Tibial artery (tissue), 4 donors: ENCODE data around the gene SPG21.

ENCODE experiments used
- DNase-seq, 2 donors: peaks; one replicate each; pipeline ENCODE4 v3.0.0-alpha.2; 2019
- H3K27ac ChIP-seq, 2 donors: fragments of 200-600 bp; sonication (generic) in 1 of 2; 1 replicate in 1 of 2; 2 replicates in 1 of 2; pipeline ENCODE4 v1.5.1; 2018 to 2019; ENCODE audit warnings: mild to moderate bottlenecking in 1 of 2
- H3K27me3 ChIP-seq, 2 donors: fragments of 200-600 bp; sonication (generic) in 1 of 2; one replicate each; pipeline versions ENCODE4 v1.5.1 to v1.6.0; 2016 to 2019
- H3K36me3 ChIP-seq, 3 donors: fragments of 200-600 bp; sonication (generic) in 2 of 3; one replicate each; pipeline ENCODE4 v1.5.1; 2016 to 2019; ENCODE audit warnings: mild to moderate bottlenecking in 2 of 3
- H3K4me1 ChIP-seq, 4 donors: fragments of 200-600 bp; sonication (generic) in 2 of 4; 1 replicate in 3 of 4; 2 replicates in 1 of 4; pipeline ENCODE4 v1.5.1; 2016 to 2019
- H3K4me3 ChIP-seq, 2 donors: fragments of 200-600 bp; sonication (generic) in 1 of 2; 1 replicate in 1 of 2; 2 replicates in 1 of 2; pipeline ENCODE4 v1.5.1; 2018 to 2019; ENCODE audit warnings: mild to moderate bottlenecking in 2 of 2
- H3K9me3 ChIP-seq, 3 donors: fragments of 200-600 bp; sonication (generic) in 1 of 3; one replicate each; pipeline ENCODE4 v1.5.1; 2016 to 2019
- CTCF ChIP-seq, 2 experiments: fragments of 200-600 bp in 1 of 2; fragments of 450-650 bp in 1 of 2; IDR thresholded peaks; one replicate each; pipeline ENCODE4 v1.5.1; 2017 to 2019; ENCODE audit warnings: antibody characterized with exemption in 2 of 2, mild to moderate bottlenecking in 1 of 2, moderate library complexity in 1 of 2
- intact Hi-C: fragments of 100-400 bp; cut with DNase I; formaldehyde crosslinking; loops from one replicate; pipeline ENCODE4 v1.15.0; 2023; ENCODE audit warnings: low total_unique reads

The SPG21 gene

GRCh38 chr15:64942356-64942755 is 47.4 kb downstream of the SPG21 start:
- Histone ChIP-seq H3K4me3 (no peak overlapping the region), H3K9me3 (no peaks in the 10 kb centered on the region), H3K4me1 (no peaks in the 10 kb centered on the region), H3K27ac (no peak overlapping the region), H3K27me3 (no peaks in the 10 kb centered on the region), H3K36me3 (peaks cover 13 to 30% (median 18%) of the 10 kb centered on the region in 3 donors)
- intact Hi-C loops: no loop called here
- TF ChIP-seq CTCF (IDR thresholded peaks at IDR 0.05): no peak
- DNase-seq: no peak

- DNase-seq: no peak
- H3K9me3 ChIP-seq: no peaks in the 10 kb centered on the region
- H3K27ac ChIP-seq: no peak overlapping the region
- no peak for TF ChIP-seq CTCF (IDR thresholded peaks at IDR 0.05)
- H3K27me3 ChIP-seq: no peaks in the 10 kb centered on the region
- H3K4me3 ChIP-seq: no peak overlapping the region
- no peaks in the 10 kb centered on the region for H3K4me1 ChIP-seq
- H3K36me3 ChIP-seq: peaks cover 9 to 25% (median 19%) of the 10 kb centered on the region in 3 donors
- intact Hi-C loops: no loop called here
Observed at GRCh38 chr15:64938192-64938591, 51.5 kb downstream of the SPG21 start.

- no peak overlapping the region for H3K27ac ChIP-seq
- H3K27me3 ChIP-seq: no peaks in the 10 kb centered on the region
- no peaks in the 10 kb centered on the region for H3K4me1 ChIP-seq
- peaks cover 14 to 46% (median 39%) of the 10 kb centered on the region in 3 donors for H3K36me3 ChIP-seq
- no peaks in the 10 kb centered on the region for H3K9me3 ChIP-seq
- DNase-seq: peak in 1 of 2 donors; percentile 59
- H3K4me3 ChIP-seq: no peak overlapping the region
- intact Hi-C loops: no loop called here
- TF ChIP-seq CTCF (IDR thresholded peaks at IDR 0.05): no peak
Observed at GRCh38 chr15:64934023-64934422, 55.7 kb downstream of the SPG21 start.

GRCh38 chr15:64931381-64931780 is 58.3 kb downstream of the SPG21 start:
- intact Hi-C loops: no loop called here
- no peak for TF ChIP-seq CTCF (IDR thresholded peaks at IDR 0.05)
- Histone ChIP-seq H3K4me1 (no peaks in the 10 kb centered on the region), H3K27ac (no peak overlapping the region), H3K4me3 (no peak overlapping the region), H3K36me3 (peaks cover 14 to 47% (median 45%) of the 10 kb centered on the region in 3 donors), H3K27me3 (no peaks in the 10 kb centered on the region), H3K9me3 (no peaks in the 10 kb centered on the region)
- DNase-seq: no peak

GRCh38 chr15:64930778-64931371 is 58.8 kb downstream of the SPG21 start:
- Histone ChIP-seq H3K4me3 (no peak overlapping the region), H3K4me1 (no peaks in the 10 kb centered on the region), H3K36me3 (peaks cover 14 to 48% (median 47%) of the 10 kb centered on the region in 3 donors), H3K9me3 (no peaks in the 10 kb centered on the region), H3K27ac (no peak overlapping the region), H3K27me3 (no peaks in the 10 kb centered on the region)
- TF ChIP-seq CTCF (IDR thresholded peaks at IDR 0.05): no peak
- DNase-seq: no peak
- intact Hi-C loops: no loop called here
